GM04504 (cell line): ENCODE results near the gene AIRE.
"Not testable (repeated sequence)": the region's sequence is repeated elsewhere in the genome, so short reads cannot be mapped to it uniquely, and the experiment has no call there.

ENCODE experiments used
- DNase-seq: peaks from one replicate; pipeline ENCODE4 v3.0.0-alpha.2; 2012; ENCODE audit warnings: low read depth

Gene AIRE

GRCh38 chr21:44267655-44268142 is 18.0 kb upstream of the AIRE start:
- DNase-seq: no peak

GRCh38 chr21:44269090-44269489 is 16.6 kb upstream of the AIRE start:
- no peak for DNase-seq

GRCh38 chr21:44271558-44272283 is 14.0 kb upstream of the AIRE start:
- no peak for DNase-seq

GRCh38 chr21:44272284-44272858 is 13.3 kb upstream of the AIRE start:
- no peak for DNase-seq

- DNase-seq: no peak
These were observed 12.6 kb upstream of the AIRE start for GRCh38 chr21:44273046-44273445.

GRCh38 chr21:44275041-44275440 is 10.6 kb upstream of the AIRE start:
- DNase-seq: no peak

- no peak for DNase-seq
These were observed 6.1 kb upstream of the AIRE start for GRCh38 chr21:44279354-44280260.

- no peak for DNase-seq
These were observed 3.9 kb upstream of the AIRE start for GRCh38 chr21:44281801-44282200.

- DNase-seq: no peak
These were observed 3.3 kb upstream of the AIRE start for GRCh38 chr21:44282370-44282769.

- not testable (repeated sequence) for DNase-seq
These were observed 2.4 kb upstream of the AIRE start for GRCh38 chr21:44283211-44283785.

GRCh38 chr21:44283948-44284347 is 1.7 kb upstream of the AIRE start:
- DNase-seq: no peak

GRCh38 chr21:44286086-44286715 is 525 bp downstream of the AIRE start:
- no peak for DNase-seq

- no peak for DNase-seq
These were observed 1.3 kb downstream of the AIRE start for GRCh38 chr21:44286716-44287632.

GRCh38 chr21:44288251-44289110 is 2.8 kb downstream of the AIRE start:
- DNase-seq: no peak

- no peak for DNase-seq
These were observed 3.8 kb downstream of the AIRE start for GRCh38 chr21:44289381-44290010.

- DNase-seq: no peak
These were observed 4.8 kb downstream of the AIRE start for GRCh38 chr21:44290327-44291077.

GRCh38 chr21:44291078-44291935 is 5.6 kb downstream of the AIRE start:
- no peak for DNase-seq
